OCI-LY1 (cell line): Measurements from ENCODE around the gene EFHC1.

Experiments used
- EZH2 ChIP-seq: fragments of 200-600 bp; sonication (generic), shearing (Covaris generic); IDR thresholded peaks from 2 replicates; pipeline ENCODE4 v1.8.0; 2017; ENCODE audit warnings: borderline replicate concordance, mixed run types, mild to moderate bottlenecking, antibody characterized with exemption, low read length, moderate library complexity, mixed read lengths
- TF ChIP-seq, protein P1 (sequence below): fragments of 200-600 bp; sonication (generic), shearing (Covaris generic); IDR thresholded peaks from 2 replicates; pipeline ENCODE4 v1.5.1; 2017; ENCODE audit warnings: mild to moderate bottlenecking, antibody characterized with exemption, low read length, moderate library complexity, mixed read lengths

DNA sequence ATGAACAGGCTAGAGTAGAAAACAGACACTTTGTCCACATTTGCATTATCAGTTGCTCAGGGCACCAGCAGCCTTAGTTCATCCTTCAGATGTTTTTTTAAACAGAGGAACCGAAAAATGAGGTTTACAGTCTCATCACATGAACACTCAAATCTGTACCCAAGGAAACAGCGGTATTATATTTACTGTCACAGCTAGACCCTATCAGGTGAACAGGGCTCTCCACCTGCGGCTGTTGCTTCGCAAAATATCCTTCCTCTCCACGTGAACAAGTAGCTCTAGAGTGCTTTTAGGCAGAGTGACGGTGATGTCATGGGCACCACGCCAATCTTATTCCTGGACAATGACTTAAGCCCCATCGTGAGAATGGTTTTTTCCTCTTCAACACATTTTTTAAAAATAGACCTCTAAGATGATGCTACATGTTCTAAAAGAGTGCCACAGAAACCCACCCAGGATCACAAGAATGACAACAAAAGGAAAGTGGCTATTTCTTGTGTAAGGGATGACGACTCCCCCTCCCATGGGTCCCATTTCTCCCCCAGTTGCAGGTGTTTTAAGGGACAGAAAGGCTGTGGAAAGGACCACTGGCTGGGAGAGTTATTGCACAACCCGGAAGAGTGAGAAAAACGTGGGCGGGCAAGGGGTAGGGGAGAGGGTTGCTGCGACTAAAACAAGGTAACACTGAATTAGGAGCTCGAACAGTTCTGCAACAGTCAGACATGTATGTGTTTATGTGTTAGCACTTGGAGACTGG is 77.7 kb downstream of the EFHC1 start:
- TF ChIP-seq, protein P1, sequence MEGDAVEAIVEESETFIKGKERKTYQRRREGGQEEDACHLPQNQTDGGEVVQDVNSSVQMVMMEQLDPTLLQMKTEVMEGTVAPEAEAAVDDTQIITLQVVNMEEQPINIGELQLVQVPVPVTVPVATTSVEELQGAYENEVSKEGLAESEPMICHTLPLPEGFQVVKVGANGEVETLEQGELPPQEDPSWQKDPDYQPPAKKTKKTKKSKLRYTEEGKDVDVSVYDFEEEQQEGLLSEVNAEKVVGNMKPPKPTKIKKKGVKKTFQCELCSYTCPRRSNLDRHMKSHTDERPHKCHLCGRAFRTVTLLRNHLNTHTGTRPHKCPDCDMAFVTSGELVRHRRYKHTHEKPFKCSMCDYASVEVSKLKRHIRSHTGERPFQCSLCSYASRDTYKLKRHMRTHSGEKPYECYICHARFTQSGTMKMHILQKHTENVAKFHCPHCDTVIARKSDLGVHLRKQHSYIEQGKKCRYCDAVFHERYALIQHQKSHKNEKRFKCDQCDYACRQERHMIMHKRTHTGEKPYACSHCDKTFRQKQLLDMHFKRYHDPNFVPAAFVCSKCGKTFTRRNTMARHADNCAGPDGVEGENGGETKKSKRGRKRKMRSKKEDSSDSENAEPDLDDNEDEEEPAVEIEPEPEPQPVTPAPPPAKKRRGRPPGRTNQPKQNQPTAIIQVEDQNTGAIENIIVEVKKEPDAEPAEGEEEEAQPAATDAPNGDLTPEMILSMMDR = no peak
- no peak for TF ChIP-seq EZH2
